ENCODE results near the gene AP1S1. TPM values are rescaled to one million over a fixed set of nuclear protein-coding genes. Genes with fewer than 3 reads are reported as not detected.
A peak's percentile ranks its signal among the peaks of the same experiment; 100 is the strongest.

The AP1S1 gene
- total and polyA plus RNA-seq, 9 of the 15 experiments (the other 6 are each of a cell fraction or from before 2014, with no cell fraction given): 4.4 to 149 (median 89.4) TPM

DNA sequence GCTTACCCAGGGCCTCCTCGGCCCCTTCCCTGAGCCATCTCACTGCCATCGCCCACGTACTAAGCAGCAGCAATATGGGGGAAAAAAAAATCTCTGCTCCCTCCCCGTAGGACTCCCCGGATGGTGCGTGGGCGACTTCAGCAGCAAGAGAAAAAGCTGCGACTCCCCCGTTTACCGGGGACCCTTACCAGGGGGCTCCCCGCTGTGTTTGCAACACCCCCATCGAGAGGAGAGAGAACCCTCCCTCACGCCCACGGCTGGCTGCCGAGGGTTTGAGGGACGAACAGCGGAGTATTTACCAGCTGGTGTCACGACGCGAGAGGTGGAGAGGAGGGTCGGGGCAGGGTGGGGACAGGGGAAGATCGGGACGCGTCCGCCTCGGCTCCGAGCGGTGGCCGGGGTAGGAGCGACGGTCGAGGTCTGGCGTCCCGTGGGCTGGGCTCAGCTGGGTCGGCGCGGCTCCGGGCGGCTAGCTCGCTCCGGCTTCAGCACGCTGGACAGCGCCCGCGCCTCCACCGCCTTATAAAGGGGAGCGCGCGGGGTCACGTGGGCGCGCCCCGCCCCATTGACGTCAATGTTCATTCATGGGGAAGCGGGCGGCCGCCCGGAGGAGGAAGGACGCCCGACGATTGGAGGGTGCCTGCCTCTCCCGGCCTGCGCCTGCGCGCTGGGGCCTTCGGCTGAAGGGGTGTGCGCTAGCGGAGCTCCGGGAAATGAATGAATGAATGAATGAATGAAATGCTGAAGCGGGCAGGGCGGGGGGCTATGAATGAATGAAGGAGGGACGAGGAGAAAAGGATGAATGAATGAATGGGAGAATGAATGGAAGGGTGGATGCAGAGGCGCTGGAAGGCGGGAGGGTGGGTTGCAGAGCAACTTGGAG, 11.0 kb downstream of the AP1S1 start, which contains the start of gene VGF (continued):
- TF ChIP-seq, protein P1, sequence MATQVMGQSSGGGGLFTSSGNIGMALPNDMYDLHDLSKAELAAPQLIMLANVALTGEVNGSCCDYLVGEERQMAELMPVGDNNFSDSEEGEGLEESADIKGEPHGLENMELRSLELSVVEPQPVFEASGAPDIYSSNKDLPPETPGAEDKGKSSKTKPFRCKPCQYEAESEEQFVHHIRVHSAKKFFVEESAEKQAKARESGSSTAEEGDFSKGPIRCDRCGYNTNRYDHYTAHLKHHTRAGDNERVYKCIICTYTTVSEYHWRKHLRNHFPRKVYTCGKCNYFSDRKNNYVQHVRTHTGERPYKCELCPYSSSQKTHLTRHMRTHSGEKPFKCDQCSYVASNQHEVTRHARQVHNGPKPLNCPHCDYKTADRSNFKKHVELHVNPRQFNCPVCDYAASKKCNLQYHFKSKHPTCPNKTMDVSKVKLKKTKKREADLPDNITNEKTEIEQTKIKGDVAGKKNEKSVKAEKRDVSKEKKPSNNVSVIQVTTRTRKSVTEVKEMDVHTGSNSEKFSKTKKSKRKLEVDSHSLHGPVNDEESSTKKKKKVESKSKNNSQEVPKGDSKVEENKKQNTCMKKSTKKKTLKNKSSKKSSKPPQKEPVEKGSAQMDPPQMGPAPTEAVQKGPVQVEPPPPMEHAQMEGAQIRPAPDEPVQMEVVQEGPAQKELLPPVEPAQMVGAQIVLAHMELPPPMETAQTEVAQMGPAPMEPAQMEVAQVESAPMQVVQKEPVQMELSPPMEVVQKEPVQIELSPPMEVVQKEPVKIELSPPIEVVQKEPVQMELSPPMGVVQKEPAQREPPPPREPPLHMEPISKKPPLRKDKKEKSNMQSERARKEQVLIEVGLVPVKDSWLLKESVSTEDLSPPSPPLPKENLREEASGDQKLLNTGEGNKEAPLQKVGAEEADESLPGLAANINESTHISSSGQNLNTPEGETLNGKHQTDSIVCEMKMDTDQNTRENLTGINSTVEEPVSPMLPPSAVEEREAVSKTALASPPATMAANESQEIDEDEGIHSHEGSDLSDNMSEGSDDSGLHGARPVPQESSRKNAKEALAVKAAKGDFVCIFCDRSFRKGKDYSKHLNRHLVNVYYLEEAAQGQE (IDR thresholded peaks at IDR 0.05; ENCODE audit: borderline replicate concordance): peak; percentile 100
- TF ChIP-seq, protein P1 (CRISPR knock-in tag; IDR thresholded peaks at IDR 0.05; ENCODE audit: low read depth): peak; percentile 100
- peak in 1 of 2 experiments; percentile 66; a peak in 1 of 3 replicates for TF ChIP-seq CBX3 (IDR thresholded peaks at IDR 0.05; ENCODE audit: borderline replicate concordance in 1 of 2, low read length in 2 of 2)
- TF ChIP-seq PPARD (CRISPR knock-in tag; IDR thresholded peaks at IDR 0.05): no peak
- TF ChIP-seq, protein P2, sequence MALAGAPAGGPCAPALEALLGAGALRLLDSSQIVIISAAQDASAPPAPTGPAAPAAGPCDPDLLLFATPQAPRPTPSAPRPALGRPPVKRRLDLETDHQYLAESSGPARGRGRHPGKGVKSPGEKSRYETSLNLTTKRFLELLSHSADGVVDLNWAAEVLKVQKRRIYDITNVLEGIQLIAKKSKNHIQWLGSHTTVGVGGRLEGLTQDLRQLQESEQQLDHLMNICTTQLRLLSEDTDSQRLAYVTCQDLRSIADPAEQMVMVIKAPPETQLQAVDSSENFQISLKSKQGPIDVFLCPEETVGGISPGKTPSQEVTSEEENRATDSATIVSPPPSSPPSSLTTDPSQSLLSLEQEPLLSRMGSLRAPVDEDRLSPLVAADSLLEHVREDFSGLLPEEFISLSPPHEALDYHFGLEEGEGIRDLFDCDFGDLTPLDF (CRISPR knock-in tag; IDR thresholded peaks at IDR 0.05): peak; percentile 98
- TF ChIP-seq ZNF124 (CRISPR knock-in tag; IDR thresholded peaks at IDR 0.05): 0 out of 2 replicates have a peak, but pooled peaks have one; percentile 63
- TF ChIP-seq, protein P3, sequence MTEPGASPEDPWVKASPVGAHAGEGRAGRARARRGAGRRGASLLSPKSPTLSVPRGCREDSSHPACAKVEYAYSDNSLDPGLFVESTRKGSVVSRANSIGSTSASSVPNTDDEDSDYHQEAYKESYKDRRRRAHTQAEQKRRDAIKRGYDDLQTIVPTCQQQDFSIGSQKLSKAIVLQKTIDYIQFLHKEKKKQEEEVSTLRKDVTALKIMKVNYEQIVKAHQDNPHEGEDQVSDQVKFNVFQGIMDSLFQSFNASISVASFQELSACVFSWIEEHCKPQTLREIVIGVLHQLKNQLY (CRISPR knock-in tag; conservative IDR thresholded peaks at IDR 0.05): peak in 1 of 2 experiments; percentile 95; a peak in 2 of 4 replicates
- TF ChIP-seq, protein P4, sequence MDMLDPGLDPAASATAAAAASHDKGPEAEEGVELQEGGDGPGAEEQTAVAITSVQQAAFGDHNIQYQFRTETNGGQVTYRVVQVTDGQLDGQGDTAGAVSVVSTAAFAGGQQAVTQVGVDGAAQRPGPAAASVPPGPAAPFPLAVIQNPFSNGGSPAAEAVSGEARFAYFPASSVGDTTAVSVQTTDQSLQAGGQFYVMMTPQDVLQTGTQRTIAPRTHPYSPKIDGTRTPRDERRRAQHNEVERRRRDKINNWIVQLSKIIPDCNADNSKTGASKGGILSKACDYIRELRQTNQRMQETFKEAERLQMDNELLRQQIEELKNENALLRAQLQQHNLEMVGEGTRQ (CRISPR knock-in tag; IDR thresholded peaks at IDR 0.05): peak; percentile 100
- TF ChIP-seq, protein P5, sequence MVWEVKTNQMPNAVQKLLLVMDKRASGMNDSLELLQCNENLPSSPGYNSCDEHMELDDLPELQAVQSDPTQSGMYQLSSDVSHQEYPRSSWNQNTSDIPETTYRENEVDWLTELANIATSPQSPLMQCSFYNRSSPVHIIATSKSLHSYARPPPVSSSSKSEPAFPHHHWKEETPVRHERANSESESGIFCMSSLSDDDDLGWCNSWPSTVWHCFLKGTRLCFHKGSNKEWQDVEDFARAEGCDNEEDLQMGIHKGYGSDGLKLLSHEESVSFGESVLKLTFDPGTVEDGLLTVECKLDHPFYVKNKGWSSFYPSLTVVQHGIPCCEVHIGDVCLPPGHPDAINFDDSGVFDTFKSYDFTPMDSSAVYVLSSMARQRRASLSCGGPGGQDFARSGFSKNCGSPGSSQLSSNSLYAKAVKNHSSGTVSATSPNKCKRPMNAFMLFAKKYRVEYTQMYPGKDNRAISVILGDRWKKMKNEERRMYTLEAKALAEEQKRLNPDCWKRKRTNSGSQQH (CRISPR knock-in tag; IDR thresholded peaks at IDR 0.05): peak; percentile 94; the same call in 1 of the 2 replicates
- TF ChIP-seq, protein P6, sequence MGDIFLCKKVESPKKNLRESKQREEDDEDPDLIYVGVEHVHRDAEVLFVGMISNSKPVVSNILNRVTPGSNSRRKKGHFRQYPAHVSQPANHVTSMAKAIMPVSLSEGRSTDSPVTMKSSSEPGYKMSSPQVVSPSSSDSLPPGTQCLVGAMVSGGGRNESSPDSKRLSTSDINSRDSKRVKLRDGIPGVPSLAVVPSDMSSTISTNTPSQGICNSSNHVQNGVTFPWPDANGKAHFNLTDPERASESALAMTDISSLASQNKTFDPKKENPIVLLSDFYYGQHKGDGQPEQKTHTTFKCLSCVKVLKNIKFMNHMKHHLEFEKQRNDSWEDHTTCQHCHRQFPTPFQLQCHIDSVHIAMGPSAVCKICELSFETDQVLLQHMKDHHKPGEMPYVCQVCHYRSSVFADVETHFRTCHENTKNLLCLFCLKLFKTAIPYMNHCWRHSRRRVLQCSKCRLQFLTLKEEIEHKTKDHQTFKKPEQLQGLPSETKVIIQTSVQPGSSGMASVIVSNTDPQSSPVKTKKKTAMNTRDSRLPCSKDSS (IDR thresholded peaks at IDR 0.05; ENCODE audit: low read depth, partially characterized antibody): no peak
